Loucy (cell line): ENCODE measurements around the gene RAB7A.

Source experiments
- EZH2phosphoT487 ChIP-seq: fragments of 200-600 bp; IDR thresholded peaks from 2 replicates; pipeline ENCODE4 v1.6.1; 2018; ENCODE audit warnings: antibody characterized with exemption, mild to moderate bottlenecking, moderate library complexity, borderline replicate concordance
- TF ChIP-seq, protein P1 (sequence below): fragments of 200-600 bp; sonication (generic); conservative IDR thresholded peaks from 2 replicates; pipeline ENCODE4 v1.5.1; 2014; ENCODE audit warnings: mild to moderate bottlenecking, antibody characterized with exemption, low read length

DNA sequence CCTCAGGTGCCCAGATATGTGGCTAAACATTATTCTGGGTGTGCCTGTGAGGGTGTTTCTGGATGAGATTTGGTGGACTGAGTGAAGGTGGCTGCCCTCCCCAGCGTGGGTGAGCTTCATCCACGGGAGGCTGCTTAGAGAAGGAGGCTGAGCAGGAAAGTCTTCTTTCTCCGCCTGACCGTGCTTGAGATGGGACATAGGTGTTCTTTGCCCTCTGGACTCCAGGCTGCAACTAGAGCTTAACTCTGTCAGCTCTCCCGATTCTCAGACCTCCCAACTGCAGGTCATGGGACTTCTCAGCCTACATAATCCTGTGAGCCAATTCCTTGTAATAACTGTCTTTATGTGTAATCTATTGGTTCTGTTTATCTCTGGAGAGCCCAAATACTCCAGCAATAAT is 34.1 kb downstream of the RAB7A start:
- TF ChIP-seq, protein P1, sequence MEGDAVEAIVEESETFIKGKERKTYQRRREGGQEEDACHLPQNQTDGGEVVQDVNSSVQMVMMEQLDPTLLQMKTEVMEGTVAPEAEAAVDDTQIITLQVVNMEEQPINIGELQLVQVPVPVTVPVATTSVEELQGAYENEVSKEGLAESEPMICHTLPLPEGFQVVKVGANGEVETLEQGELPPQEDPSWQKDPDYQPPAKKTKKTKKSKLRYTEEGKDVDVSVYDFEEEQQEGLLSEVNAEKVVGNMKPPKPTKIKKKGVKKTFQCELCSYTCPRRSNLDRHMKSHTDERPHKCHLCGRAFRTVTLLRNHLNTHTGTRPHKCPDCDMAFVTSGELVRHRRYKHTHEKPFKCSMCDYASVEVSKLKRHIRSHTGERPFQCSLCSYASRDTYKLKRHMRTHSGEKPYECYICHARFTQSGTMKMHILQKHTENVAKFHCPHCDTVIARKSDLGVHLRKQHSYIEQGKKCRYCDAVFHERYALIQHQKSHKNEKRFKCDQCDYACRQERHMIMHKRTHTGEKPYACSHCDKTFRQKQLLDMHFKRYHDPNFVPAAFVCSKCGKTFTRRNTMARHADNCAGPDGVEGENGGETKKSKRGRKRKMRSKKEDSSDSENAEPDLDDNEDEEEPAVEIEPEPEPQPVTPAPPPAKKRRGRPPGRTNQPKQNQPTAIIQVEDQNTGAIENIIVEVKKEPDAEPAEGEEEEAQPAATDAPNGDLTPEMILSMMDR, result no peak
- no peak for TF ChIP-seq EZH2phosphoT487
